Neural progenitor cell (in vitro differentiated cells): ENCODE results near the gene TRABD2A.

ENCODE experiments used
- CTCF ChIP-seq: fragments of 200-600 bp; sonication (generic); IDR thresholded peaks from 2 replicates; pipeline ENCODE4 v1.5.1; 2017; ENCODE audit warnings: antibody characterized with exemption, mild to moderate bottlenecking
- EZH2phosphoT487 ChIP-seq: fragments of 200-600 bp; sonication (generic); IDR thresholded peaks from 2 replicates; pipeline ENCODE4 v1.6.1; 2017; ENCODE audit warnings: antibody characterized with exemption

- TF ChIP-seq EZH2phosphoT487 (no peak), CTCF (no peak)
Measured at GRCh38 chr2:84901593-84902120, 20.8 kb upstream of the TRABD2A start.
